ENCODE measurements around the gene SLC35E3. TPM values are rescaled to one million over a fixed set of nuclear protein-coding genes. Genes with fewer than 3 reads are reported as not detected.

Gene SLC35E3
- total RNA-seq, 4 donors from 2014 or later = 0.92 to 2.7 (median 1.6) TPM

DNA sequence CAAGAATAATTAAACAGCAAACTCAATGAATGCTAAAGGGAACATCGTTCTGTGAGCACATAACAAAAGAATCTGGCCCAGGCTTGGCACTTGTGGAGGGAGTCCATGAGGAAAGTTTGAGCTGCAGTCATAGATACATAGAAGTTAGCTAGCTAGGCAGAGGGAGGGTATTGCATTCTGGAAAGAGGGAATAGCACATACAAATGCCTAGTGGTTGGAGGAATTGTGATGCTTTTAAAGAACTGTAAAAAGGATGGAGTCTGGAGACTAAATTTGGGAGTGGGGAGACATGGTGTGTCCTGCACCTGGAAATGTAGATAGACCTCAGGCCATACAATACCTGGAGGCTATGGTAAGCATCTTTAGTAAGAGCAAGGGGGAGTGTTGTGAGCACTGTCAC lies 24.0 kb downstream of the SLC35E3 start:
- no peak for TF ChIP-seq CTCF (IDR thresholded peaks at IDR 0.05 in 4 of 5, conservative IDR thresholded peaks at IDR 0.05 in 1 of 5)
- TF ChIP-seq POLR2A (IDR thresholded peaks at IDR 0.05) = no peak
- ATAC-seq (no peak), DNase-seq (no peak)
- intact Hi-C loops (cut with DNase I; ENCODE audit: low total_unique reads) (no loop called here), in situ Hi-C loops (cut with MboI; ENCODE audit: low sequenced_read_pairs in 4 of 4) (no loop called here)
- no peak overlapping the region for H3K27ac ChIP-seq
- H3K4me3 ChIP-seq = no peak overlapping the region
- H3K27me3 ChIP-seq = no peaks in the 10 kb centered on the region
- no peaks in the 10 kb centered on the region for H3K4me1 ChIP-seq
- H3K36me3 ChIP-seq = peaks cover 0 to 6% of the 10 kb centered on the region in 2 donors
- H3K9me3 ChIP-seq = no peaks in the 10 kb centered on the region

DNA sequence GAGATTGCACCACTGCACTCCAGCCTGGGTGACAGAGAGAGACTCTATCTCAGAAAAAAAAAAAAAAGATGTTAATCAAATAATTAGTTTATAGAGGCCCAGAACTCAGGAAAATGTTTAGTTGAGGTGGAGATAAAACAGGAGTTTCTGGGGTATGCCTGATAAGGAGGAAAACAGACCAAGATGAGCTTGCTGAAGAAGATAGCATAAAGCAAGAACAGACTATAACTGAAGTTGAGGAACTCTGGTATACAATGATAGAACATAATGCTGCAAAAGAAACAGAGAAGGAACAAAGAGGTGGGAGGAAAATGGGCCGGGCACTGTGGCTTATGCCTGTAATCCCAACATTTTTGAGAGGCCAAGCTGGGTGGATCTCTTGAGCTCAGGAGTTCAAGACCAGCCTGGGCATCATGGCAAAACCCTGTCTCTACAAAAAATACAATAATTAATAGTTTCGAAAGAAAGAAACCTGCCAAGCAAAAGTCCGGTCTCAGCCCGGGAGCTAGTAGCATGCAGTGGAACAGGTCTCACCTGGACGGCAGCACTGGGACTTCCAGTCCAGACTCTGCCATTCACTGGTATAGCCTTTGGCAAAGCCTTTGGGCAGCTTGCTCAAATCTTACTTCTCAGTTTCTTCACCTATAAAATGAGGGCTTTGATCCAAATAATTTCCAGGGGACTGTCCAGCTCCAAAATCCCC lies 25.4 kb downstream of the SLC35E3 start:
- ATAC-seq = no peak
- intact Hi-C loops (cut with DNase I; ENCODE audit: low total_unique reads) = no loop called here
- TF ChIP-seq POLR2A (IDR thresholded peaks at IDR 0.05) (no peak), CTCF (IDR thresholded peaks at IDR 0.05 in 4 of 5, conservative IDR thresholded peaks at IDR 0.05 in 1 of 5) (no peak)
- H3K4me1 ChIP-seq = no peaks in the 10 kb centered on the region
- no peak overlapping the region for H3K4me3 ChIP-seq
- no peaks in the 10 kb centered on the region for H3K9me3 ChIP-seq
- in situ Hi-C loops (cut with MboI; ENCODE audit: low sequenced_read_pairs in 4 of 4) = no loop called here
- H3K27me3 ChIP-seq = no peaks in the 10 kb centered on the region
- no peak for DNase-seq
- H3K27ac ChIP-seq = no peak overlapping the region
- H3K36me3 ChIP-seq = peaks cover 0 to 6% of the 10 kb centered on the region in 2 donors

DNA sequence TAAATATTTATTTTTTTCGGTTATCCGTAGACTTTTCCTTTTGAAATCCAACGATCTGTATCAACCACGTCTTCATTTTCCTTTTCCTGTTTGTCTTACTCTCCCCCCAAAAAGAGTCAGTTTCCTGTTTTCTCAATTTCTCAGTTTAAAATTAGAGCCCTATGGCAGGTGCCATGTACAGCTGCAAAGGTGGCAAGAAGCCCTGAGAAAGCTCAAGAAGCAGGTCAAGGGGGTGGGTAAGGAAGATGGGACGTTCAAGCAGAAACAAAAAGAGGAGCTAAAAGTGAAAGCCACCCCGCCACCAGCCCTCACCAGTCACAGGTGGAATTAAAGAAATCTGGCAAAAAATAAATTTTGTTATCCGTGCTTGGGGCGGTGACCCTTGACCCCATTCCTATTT lies 26.7 kb downstream of the SLC35E3 start:
- Histone ChIP-seq H3K4me3 (no peak overlapping the region), H3K36me3 (peaks cover 0 to 3% of the 10 kb centered on the region in 2 donors), H3K27me3 (no peaks in the 10 kb centered on the region), H3K27ac (no peak overlapping the region), H3K9me3 (no peaks in the 10 kb centered on the region), H3K4me1 (no peaks in the 10 kb centered on the region)
- intact Hi-C loops (cut with DNase I; ENCODE audit: low total_unique reads) (no loop called here), in situ Hi-C loops (cut with MboI; ENCODE audit: low sequenced_read_pairs in 4 of 4) (no loop called here)
- TF ChIP-seq POLR2A (IDR thresholded peaks at IDR 0.05) = no peak
- no peak for TF ChIP-seq CTCF (IDR thresholded peaks at IDR 0.05 in 4 of 5, conservative IDR thresholded peaks at IDR 0.05 in 1 of 5)
- ATAC-seq (no peak), DNase-seq (no peak)

GRCh38 chr12:68773582-68773981 lies 27.6 kb downstream of the SLC35E3 start:
- in situ Hi-C loops (cut with MboI; ENCODE audit: low sequenced_read_pairs in 4 of 4) (no loop called here), intact Hi-C loops (cut with DNase I; ENCODE audit: low total_unique reads) (no loop called here)
- Histone ChIP-seq H3K27ac (no peak overlapping the region), H3K9me3 (no peaks in the 10 kb centered on the region), H3K4me3 (no peak overlapping the region), H3K4me1 (no peaks in the 10 kb centered on the region), H3K36me3 (peaks cover 0 to 2% of the 10 kb centered on the region in 2 donors), H3K27me3 (no peaks in the 10 kb centered on the region)
- ATAC-seq (no peak), DNase-seq (no peak)
- TF ChIP-seq CTCF (IDR thresholded peaks at IDR 0.05 in 4 of 5, conservative IDR thresholded peaks at IDR 0.05 in 1 of 5) = no peak
- no peak for TF ChIP-seq POLR2A (IDR thresholded peaks at IDR 0.05)
